DMS114 treated with DMSO at 0.1 percent for 48 hours (cell line): ENCODE data around the gene TNIP1.

Source experiments
- DNase-seq: peaks from one replicate; lab custom pipeline; 2025; ENCODE audit not compliant: unreplicated experiment; lab: John Stamatoyannopoulos, UW

Gene TNIP1

DNA sequence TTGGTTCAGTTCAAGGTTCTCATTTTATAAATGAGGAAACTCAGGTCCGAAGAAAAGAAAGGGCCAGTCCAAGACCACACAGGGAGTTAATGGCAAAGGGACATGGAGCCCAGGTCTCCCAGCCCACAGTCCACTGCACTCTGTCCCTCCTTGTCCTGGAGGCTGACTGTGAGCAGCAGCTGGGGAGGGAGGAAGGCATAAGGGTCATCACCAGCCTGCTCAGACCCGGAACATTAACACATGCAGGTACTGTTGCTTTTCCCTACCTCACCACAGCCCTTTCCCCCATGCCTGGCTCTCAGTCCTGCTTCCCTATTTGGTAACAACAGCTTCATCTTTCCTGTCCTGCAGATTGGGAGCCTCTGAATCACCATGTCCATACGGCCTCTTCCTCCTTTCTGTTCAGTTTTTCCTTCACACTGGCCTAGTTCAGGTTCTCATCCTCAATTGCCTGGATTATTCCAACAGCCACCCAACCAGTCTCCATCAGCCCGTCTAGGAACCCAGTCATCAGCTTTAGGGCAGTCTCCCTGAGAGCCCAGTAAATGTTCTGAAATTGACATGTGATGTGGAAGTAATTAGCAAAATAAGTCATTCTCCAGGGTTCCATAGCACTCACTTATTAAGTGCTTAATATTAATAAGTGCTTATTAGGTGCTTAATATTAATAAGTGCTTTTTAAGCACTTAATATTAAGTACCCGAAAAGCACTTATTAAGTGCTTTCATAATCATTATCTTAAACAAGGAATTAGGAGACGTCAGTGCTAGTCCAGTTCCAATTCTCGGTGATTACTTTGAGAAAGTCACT lies 56.2 kb downstream of the TNIP1 start:
- no peak for DNase-seq

DNA sequence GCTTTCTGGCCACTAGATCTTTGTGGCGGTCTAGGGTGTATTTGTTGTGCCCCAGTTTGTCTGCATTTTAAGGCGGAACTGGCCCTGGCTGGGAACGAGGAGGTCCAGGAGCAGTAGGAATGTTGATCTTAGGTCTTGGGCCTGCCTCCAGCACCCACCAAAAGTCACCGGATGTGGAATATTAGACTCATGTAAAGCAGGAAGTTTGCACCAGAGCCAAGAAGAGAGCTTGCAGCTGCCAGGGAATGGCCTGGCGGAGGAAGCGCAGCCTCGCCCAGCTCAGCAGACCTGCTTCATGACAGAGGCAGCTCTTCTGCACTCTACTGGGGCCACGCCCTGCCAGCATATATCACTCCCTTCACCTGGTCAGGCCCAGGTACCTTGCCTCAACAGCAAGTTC lies 57.2 kb downstream of the TNIP1 start:
- no peak for DNase-seq

DNA sequence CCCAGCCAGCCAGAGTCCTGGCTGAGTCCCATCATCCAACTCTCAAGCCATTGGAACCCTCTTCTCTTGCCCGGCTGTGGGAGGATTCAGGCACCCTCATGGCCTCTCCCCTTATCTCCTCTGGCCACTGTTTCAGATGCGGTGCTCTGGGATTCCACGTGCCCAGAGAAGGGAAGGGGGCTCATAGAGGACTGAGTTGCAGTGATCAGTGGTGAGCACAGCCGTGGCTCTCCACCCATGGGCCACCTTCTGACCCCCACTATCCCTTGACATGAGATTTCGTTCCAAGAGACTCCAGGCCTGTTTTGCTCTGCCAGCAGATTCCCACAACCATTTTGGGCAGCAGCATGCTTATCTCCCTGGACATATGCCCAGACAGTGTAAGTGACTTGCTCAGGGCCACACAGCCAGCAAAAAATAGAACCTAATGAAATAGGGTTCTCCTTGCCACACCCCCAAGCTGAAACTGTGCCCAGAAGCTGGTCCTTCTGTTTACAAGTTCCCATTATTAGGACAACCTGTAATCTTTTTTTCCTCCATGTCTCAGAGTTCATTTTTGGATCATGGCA lies 57.7 kb downstream of the TNIP1 start:
- no peak for DNase-seq

DNA sequence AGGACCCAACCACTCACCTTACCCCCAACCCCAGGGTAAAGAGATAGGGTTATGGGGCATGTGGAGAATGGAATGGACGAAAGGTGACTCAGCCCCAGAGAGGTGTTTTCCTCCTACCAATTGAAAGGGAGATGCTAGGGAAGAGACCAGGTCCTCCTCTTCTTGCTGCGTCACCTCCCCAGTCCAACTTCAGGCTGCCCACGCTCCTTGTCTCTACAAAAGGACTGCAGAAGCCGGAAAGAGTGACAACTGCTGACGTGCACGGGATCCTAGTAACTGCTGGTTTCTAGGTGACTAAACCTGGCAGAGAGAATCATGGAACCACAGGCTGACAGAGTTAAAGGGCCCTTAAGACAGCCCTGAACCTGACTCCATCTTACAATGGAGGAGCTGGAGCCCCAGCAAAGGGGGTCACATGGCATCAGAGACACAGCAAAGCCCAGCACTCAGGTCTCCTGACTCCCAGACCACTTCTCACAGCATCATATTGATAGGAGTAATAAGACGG lies 58.3 kb downstream of the TNIP1 start:
- no peak for DNase-seq

DNA sequence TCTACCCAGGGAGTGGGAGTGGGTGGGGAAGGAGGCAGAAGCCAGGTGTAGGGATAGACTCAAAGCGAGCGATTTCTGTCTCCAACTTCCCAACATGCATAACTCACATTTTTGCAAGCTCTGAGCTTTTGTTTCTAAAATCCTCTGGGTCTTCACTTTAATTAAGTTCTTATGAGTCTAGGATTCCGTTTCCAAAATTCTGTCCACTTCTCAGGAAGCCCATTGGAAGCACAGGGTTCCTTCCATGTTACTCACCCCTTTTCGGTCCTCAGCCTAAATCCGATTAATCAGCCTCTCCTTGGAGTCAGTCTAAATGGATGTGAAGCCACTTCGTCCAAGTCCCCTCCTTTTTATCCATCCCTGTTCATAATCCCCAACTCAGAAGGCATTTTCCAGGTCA lies 59.1 kb downstream of the TNIP1 start:
- no peak for DNase-seq

DNA sequence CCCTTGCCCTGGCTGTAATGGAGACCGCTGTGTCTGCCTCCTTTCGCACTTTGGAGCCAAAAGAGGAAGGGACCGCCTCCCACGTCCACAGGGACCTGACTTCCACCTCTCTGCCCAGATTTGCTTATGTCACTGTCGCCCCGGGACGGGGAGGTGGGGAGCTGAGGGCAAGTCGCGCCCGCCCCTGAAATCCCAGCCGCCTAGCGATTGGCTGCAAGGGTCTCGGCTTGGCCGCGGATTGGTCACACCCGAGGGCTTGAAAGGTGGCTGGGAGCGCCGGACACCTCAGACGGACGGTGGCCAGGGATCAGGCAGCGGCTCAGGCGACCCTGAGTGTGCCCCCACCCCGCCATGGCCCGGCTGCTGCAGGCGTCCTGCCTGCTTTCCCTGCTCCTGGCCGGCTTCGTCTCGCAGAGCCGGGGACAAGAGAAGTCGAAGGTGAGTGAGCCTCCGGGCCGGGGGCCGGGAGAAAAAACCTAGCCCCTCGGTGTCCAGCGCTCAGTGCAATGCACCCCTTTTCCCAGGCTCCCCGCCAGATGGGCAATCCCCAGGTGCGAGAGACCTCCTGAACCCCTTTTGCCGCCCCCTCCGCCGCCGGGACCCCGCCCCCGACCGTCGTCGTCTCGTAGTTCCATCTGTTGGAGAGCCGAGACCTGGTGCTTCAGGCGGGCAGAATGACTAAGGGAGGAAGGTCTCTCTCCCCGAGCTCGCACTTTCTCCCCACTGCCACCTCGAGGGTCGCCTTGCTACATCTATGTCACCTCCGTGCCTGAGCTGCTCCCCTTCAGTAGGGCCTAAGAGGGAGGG lies 60.3 kb downstream of the TNIP1 start, which contains the start of gene GPX3:
Gene GPX3, plus strand, starts transcription at position 288 of the 807 bp plus-strand sequence. Its CDS starts 64 bp downstream, at position 352.
- no peak for DNase-seq

DNA sequence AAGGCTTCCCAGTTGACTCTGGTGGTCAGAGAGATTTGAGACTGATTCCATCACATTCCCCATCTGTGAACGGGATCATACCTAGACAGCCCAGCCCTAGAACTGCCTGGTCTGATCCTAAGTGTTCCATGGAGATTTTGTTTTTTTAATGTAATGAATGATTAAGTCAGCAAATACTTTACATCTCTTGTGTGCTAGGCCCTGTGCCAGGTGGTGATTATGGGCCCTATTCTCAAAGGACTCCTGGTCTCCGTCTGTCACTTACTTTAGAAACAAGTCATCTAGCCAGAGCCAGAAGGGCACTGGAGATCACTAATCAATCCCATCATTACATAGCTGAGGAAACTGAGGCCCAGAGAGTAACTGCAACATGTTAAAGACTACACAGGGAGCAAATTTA lies 61.5 kb downstream of the TNIP1 start:
- no peak for DNase-seq

DNA sequence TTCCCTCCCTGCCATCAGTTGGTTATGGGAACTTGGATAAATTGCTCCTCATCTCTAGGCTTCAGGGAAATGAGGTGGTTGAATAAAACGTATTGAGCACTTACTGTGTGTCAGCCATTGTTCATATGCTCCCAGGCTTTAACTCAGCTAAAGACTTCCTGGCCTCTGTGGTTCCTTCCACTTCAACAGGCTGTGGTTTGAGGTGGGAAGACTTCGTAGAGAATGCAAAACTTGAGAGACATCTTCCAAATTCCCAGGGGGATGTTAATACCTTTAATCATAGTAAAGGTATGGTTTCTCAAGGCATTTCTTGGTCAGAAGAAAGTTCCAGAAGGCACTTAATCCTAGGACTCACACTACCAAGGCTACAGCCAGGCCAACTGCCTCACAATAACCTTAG lies 62.0 kb downstream of the TNIP1 start:
- DNase-seq, result no peak

DNA sequence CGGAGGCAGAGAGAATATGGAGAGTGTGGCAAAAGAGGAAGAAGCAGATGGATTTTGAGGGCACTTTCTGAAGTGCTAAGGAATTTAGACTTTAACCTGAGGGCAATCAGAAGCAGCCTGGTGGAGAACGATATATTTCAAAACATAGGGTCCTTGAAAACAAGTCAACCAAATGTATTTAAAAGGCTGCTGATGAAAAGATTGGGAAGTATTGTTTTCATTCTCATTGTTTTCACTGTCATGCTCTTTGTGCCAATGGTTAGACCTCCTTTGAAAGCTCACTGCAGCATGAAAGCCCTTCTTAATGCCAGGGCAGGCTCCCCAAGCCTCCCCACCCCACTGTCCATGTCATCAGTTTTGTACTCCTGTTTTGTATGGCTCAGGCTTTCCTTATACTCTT lies 62.9 kb downstream of the TNIP1 start:
- no peak for DNase-seq

DNA sequence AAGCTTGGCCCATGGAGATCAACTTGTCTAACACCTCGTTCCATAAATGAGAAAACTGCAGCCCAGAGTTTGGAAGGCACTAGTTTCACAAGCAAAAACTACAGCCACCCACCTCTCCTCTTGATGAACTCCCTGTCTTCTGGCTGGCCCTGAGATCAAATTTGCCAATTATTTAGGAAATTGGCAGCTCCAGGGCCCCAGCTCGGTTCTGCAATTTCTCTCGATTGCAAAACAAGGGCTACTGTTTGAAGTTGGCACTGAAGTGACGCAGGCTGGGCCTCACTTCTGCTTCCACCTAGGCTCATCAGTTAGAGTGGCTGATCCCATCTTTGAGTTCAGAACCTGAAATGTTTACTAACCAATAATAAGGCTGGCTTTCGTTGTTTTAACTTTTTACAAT lies 64.1 kb downstream of the TNIP1 start:
- no peak for DNase-seq

DNA sequence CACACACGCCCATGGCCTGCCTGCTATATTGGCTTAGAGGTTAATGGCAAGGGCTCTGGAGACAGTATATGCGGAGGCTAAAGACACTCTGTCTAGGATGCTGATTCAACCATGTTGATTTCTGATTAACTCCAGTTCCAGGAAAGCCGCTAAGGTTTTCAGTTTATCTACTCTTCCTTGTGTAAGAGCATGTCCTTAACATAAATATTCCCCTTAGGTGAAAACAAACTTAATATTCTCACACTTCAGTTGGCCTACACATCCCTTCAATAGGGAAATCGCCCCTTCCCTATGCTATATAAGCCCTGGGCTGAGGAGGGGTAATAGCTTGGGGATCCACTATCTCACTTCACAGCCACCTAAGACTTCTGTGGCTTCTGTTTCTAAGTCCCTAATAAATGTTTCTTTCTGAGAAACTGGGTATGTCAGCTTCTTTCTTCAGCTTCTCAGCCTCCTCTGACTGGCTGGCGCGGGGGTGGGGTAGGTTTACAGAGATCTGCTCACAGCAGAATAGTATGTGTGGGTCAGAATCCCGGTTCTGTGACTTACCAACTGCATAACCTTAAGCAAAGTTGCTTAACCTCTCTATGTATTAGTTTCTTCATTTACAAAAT lies 64.8 kb downstream of the TNIP1 start:
- DNase-seq, result no peak

DNA sequence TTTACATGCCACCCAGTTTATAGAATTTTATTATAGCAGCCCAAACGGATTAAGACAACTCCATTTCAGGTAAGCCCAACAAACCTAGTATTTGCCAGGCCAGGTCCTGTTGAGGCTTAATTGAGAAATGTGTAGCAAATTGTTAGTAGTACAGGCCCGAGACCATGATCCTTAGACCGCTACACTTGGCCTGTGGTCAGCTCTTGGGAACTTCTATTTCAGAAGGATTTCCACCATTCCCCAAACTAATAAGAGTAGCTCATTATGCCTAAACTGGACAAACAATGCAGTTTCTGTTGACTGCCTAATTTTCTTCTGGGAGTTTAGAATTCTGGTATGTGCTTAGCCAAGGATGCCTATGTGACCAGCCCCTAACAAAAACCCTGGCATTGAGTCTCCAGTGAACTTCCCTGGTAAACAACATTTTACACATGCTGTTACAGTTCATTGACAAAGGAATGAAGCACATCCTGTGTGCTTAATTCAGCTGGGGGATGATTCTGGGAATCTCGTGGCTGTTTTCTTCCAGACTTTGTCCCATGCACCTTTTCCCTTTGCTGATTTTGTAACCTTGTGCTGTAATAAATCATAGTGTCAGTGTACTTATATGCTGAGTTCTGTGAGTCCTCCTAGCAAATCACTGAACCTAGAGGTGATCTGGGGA lies 66.0 kb downstream of the TNIP1 start:
- no peak for DNase-seq

DNA sequence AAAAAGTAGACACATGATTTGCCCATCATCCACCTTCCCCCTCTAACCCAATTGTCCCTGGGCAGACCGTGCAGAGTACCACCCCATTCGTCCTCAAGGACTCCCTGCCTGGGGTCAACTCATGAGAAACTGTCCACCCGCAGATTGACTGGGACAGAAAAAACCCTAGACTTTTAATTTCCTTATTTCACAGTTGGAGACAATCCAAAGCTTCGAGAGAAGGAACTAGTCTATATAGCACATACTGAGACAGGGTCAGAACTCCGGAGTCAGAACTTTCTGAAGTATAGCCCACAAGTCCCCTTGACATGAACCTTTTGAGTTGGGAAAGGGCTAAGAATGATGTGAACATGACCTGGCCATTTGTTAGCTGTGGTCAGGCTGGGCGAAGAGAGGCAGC lies 68.0 kb downstream of the TNIP1 start:
- DNase-seq, result no peak

DNA sequence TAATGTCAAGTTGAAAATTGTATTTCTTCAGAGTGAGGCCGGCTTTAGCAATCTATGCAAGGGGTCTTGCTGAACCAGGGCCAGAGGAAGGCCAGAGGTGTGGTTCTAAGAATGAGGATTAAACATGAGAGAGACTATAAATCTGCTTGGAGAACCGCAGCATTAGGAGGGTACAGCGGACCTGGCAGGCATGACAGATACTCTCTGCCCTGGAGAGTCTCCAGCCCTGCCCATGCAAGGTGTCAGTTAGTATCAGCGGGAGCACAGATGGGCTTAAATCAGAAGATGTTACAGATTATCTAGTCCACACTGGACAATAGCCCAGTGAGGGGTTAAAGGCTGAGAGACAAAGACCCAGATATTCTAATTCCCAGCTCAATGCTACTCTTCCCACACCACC lies 71.9 kb downstream of the TNIP1 start:
- DNase-seq, result no peak

DNA sequence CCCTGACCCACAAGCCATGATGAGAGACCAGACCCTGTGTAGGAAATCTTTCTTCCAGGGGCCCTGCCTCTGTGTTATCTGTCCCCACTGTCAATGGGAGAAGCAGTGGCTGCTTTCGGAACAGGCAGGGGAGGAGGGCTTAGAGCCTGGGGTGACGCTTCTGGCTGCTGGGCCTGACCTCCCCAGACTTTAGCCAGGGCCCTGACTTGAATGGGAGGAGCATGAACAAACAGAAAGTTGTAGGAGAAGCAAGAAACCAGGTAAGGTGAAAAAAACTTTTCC lies 72.7 kb downstream of the TNIP1 start:
- DNase-seq, result no peak

DNA sequence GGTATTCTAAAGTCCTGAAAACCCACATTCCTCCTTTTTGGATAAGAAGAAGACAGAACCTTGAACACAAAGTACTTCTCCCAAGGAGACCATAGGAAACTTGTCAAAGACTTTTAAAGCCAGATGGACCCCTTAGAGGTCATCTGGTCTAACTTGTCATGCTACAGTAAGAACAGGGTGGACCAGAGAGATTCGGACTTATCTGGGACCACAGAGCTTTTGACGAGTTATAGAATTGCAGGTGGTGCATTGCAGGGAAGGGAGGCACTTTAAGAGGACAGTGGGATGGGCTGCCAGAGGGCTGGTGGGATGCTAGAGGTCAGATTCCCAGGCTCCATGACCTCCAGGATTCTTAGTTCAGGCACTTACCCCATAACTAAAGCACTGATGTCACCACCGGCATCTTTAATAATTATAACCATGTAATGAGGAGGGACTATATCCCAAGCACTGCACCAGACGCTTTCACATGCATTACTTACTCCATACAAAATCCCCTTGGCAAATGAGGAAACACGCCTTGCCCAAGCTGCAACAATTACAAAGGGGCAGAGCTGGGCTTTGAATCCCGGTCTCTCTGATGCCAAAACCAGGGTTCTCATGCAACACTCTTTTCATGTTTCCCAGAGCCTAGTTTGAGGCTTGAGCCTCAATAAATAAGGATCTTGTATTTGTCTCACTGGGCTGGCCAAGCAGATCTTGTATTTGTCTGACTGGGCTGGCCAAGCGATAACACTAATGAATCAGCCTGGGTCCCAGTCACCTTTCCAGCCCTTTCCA lies 73.2 kb downstream of the TNIP1 start:
- no peak for DNase-seq

DNA sequence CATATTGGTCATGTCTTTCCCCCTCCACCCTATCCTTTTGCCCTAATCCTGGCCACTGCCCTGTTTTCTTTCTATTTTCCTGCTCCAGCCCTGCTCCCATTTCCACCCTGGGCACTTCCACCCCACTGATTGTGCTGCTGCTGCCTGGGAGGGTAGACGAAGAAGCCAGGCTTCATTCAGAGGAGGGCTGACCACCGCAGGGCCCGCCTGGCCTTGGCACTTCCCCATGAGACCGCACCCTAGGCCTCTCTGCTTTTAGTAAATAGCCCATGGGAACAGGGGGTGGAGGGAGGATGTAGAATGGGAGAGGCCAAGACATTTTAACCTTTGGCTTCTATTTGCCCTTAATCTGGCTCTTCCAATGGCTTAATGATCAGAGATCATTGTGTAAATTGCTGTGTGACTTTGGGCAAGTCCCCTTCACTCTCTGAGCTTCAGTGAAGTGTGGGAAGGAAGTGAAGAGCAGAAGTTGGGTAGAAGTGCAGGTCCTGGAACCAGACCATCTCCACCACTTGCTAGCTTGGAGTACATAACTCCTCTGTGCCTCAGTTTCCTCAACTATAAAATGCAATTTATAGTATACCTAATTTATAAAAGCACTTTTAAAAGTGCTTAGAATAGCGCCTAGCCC lies 74.0 kb downstream of the TNIP1 start:
- DNase-seq, result no peak

DNA sequence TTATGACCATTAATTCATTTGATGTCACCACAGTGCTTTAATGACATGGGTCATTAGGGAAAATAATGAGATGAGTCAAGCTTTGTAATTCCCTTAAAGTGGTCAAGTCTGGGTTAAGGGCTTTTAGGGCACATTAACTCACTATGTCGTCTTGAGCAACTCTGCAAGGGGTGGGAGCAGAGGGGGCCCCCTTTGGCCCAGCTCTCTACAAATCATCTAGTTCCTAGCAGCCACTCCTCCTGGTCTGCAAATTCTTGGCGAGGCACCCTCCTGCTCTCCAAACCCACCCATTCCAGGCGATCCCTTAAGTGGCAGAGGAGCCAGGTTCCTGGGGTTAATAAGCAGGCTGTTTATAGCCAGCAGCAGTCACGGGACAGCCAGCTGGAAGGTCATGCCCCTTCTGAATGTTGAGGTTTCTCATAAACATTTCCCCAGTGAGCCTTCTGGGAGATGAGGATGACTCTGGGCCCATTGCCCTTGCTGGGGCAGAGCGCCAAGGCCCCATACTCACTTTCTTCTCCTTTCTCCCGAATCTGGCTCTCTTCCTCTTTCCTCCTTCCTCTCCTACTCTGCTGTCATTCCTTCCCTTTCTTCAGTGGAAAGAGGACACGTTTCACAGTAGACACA lies 74.8 kb downstream of the TNIP1 start:
- DNase-seq, result no peak

DNA sequence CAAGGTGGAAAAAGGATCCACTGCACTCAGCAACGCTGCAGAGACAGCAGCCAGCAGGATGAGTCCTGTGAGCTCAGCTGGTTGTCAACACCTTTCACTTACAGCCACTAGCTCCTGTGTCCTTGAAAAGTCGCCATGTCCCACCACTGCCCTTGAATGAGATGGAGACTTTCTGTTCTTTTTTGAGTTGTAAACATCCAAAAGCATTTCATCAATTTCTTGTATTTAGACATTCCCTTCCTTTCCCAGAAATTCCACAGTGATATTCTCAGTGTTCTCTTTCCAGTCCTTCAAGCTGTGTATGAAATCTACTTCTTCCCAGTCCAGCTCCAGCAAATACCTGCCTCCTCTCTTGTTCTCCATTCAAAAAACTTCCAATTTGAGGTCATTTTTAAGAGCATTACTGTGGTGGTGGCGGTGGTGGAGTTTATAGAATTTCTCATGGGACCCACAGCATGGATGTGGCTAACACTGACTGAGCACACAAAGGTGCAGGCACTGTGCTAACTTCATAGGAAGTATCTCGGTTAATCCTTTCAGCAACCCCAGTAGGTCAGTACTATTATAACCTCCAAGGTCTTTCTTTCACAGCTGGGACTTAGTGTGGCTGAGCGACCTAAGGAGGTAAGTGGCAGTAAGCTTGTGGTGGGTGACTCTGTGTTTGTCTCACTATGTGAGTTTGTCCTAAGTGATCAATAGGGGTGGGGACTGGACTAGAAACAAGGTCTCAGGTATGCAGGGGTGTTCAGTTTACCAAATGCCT lies 75.5 kb downstream of the TNIP1 start:
- no peak for DNase-seq
